Posterior cingulate gyrus (tissue), 11 donors: ENCODE results near the gene FNIP1.
"Not testable (repeated sequence)": the region's sequence is repeated elsewhere in the genome, so short reads cannot be mapped to it uniquely, and the experiment has no call there.

Source experiments
- DNase-seq, 10 donors: peaks; one replicate each; pipeline versions ENCODE4 v3.0.0 to v3.0.0-alpha.2; 2020 to 2021; ENCODE audit warnings: mixed read lengths in 3 of 10
- intact Hi-C: fragments of 100-400 bp; cut with DNase I; formaldehyde crosslinking; loops from one replicate; pipeline ENCODE4 v1.15.1; 2023

The FNIP1 gene

DNA sequence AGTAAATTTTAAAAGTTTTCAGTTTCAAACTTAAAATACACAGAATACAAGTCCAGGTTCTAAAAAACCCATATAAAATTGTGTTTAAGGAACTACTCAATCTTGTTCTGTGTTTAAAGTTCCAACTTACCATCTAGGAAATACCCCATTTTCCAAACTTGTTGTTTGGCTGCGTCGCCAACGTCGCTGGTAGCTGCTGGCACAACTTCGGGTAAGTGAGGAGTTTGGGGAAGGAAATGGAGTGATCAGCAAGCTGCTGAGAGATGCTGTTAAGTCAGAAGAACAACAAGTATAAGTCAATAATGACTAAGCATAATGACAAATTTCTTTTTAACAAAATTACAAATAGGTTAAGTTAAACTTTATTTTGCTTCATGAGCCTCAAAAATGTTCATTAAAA lies 90.5 kb downstream of the FNIP1 start:
- DNase-seq, result peak in 1 of 10 donors; percentile 50

DNA sequence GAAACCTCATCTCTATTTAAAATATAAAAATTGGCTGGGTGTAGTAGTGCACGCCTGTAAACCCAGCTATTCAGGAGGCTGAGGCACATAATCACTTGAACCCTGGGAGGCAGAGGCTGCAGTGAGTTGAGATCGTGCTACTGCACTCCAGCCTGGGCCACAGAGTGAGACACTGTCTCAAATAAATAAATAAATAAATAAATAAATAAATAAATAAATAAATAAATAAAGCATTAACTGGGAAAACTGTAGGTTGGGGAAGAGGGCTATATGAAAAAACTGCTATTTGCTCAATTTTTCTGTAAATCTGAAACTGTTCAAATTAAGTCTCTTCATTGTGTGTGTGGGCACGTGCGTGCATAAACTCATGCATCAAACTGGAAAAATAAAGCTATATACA lies 101.9 kb downstream of the FNIP1 start:
- intact Hi-C loops, result no loop called here
- no peak for DNase-seq

More for the DNA sequence above, 90.5 kb downstream of the FNIP1 start:
- intact Hi-C loops, result loop anchor here (10.0 kb wide), 1 partner anchor 71 kb away; the partner anchor contains the start of gene RAPGEF6

DNA sequence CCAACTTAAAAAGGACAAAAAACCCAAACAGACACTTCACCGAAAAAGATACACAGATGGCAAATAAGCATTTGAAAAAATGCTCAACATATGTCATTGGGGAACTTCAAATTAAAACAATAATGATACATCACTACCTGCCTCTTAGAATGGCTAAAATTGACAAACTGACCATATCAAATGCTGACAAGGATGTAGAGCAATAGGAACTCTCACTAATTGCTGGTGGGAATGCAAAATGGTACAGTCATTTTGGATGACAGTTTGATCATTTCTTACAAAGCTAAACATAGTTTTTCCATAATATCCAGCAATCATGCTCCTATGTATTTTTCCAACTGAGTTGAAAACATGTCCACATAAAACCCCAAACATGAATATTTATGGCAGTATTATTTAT lies 102.9 kb downstream of the FNIP1 start:
- DNase-seq, result no peak
- intact Hi-C loops, result no loop called here

- intact Hi-C loops, result no loop called here
- no peak for DNase-seq
These were observed 111.2 kb downstream of the FNIP1 start for GRCh38 chr5:131685516-131686171.

DNA sequence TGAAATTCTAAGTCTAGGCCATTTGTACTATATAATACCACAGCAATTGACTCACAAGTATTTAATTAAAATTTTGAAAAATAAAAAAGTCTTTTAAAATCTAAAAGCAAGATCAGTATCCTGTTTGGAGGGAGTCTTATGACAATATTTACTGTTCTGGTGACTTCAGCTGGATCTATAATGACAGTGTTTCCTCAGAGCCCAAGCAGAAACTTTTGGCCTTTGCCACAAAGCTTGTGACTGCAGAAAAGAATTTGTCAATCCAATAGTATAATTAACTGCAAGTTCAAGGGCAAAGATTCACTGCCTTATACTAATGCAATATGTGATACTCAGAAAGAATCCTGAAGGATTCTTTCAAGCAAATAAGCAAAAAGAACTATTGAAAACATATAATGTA lies 112.2 kb downstream of the FNIP1 start:
- DNase-seq, result no peak
- intact Hi-C loops, result no loop called here

DNA sequence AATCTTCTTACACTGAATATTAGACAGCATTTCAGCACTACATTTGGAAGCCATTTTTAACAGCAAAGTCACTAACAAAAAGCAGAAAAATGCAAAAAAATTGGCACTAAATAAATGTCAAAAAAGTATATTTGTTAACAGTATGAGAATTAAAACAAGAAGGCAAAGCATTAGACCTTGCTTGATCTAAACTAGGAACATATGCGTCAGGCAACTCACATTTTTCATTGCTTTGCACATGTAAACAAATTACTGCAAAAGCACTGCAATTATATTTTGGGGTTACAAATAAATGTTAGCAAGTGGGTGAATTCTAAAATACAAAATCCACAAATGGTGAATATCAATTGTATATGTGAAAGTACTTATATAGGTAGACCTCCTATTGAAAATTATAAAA lies 112.8 kb downstream of the FNIP1 start:
- DNase-seq, result no peak
- intact Hi-C loops, result no loop called here

GRCh38 chr5:131682826-131683225 lies 114.0 kb downstream of the FNIP1 start:
- DNase-seq, result no peak
- intact Hi-C loops, result no loop called here

DNA sequence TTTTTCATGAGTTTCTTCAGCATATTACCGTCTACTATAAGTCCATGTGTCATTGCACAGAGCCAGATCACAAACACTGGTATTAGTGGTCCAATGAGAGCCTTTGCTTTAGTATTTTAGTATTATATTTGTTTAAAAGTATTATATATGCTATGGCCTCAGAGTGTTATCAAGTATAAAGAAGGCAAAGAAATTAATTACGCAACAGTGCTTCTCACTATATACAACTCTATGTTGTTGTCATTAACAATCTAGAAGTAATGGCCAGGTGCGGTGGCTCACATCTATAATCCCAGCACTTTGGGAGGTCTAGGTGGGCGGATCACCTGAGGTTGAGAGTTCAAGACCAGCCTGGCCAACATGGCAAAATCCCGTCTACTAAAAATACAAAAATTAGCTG lies 114.6 kb downstream of the FNIP1 start:
- intact Hi-C loops, result no loop called here
- no peak for DNase-seq

DNA sequence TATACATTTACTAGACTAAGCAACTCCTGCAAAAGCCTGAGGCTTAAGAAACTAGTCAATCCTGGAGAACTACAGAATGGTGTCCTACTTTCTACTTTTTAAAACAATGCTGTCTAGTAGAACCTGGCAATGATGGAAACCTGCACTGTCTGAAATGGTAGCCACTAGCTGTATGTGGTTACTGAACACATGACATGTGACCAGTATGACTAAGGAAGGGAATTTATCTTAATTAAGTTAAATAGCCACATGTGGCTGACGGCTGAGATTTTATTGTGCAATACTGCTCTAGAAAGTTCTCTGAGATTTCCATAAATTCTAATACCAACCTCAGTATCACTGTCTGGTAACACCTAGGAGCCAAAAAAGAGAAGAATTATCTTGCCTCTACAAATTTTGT lies 116.9 kb downstream of the FNIP1 start:
- no peak for DNase-seq
- intact Hi-C loops, result no loop called here

DNA sequence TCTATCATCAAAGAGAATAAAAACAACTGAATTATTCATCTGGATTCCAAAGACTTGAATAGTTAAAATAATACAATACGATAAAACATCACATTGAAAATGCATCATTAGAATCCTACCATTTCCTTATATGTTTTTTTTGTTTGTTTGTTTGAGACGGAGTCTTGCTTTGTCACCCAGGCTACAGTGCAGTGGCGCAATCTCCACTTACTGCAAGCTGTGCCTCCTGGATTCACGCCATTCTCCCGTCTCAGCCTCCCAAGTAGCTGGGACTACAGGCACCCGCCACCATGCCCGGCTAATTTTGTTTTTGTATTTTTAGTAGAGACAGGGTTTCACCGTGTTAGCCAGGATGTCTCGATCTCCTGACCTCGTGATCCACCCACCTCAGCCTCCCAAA lies 118.5 kb downstream of the FNIP1 start:
- intact Hi-C loops, DNase-seq: not testable (repeated sequence)

- DNase-seq, result no peak
- intact Hi-C loops, result no loop called here
These were observed 119.7 kb downstream of the FNIP1 start for GRCh38 chr5:131677115-131677514.

DNA sequence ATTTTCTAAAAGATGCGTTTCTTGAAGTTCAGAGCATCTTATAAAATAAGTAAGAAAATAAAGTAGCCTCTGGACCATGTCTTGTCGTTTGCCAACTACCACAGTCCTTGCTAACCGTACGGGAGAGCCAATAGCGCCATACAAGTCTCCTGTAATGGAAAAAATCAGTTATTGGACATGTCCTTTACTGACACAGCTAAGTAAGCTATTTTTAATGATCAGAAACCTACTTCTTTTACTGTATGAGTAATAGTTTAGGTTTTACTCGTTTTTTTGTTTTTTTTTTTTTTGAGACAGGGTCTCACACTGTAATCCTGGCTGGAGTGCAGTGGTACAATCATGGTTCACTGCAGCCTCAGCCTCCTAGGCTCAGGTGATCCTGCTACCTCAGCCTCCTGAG lies 124.0 kb downstream of the FNIP1 start:
- intact Hi-C loops, result no loop called here
- DNase-seq, result no peak

DNA sequence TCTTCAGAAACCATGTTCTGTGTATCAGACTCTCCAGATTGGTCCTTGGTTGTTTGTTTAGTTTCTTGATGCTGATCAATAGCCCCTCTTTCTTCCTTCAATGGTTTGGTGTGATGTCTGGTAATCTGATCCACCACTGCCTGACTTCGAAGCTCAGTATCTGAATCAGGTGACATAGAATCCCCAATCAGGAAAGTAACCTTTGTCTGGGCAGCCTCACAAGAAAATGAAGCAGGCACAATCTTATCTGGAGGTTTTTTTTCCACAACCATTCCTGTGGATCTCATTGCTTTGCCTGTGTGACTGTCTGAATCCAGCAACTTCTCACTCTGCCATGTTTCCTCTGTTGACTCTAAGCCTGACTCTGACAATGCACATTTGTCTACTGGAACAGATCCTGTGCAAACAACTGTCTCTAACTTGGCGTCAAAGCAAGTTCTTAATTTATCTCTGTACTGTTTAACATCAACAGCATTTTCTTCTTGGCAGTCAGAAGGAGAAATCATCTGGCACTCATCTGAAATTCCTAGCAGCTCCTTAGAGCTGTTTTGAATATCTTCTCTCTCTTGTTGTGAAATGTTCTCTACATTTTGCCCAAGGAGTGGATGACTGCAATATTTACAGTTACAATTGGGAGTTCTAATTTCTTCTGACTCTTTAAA lies 124.7 kb downstream of the FNIP1 start:
- DNase-seq, result peak in 2 of 10 donors; percentile 8 to 23
- intact Hi-C loops, result no loop called here

- intact Hi-C loops, result no loop called here
These were observed 125.4 kb downstream of the FNIP1 start for GRCh38 chr5:131671409-131671808.

GRCh38 chr5:131664929-131665328 lies 131.9 kb downstream of the FNIP1 start:
- intact Hi-C loops, result no loop called here
- no peak for DNase-seq

More at GRCh38 chr5:131671409-131671808, 125.4 kb downstream of the FNIP1 start:
- no peak for DNase-seq

GRCh38 chr5:131661933-131662332 lies 134.9 kb downstream of the FNIP1 start:
- intact Hi-C loops, result no loop called here
- no peak for DNase-seq

DNA sequence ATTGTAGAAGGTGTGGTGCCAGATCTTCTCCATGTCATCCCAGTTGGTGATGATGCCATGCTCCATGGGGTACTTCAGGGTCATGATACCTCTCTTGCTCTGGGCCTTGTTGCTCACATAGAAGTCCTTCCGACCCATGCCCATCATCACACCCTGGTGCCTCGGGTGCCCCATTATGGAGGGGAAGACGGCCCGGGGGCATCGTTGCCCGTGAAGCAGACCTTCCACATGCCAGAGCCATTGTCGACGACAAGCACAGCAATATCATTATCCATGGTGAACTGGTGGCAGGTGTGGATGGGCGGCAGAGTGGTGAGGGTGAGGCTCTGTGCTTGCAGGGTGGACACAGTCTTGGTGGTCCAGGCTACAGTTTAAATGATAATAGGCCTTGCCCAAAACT lies 137.0 kb downstream of the FNIP1 start:
- intact Hi-C loops, result no loop called here
- DNase-seq, result peak in 1 of 10 donors; percentile 45

- intact Hi-C loops, result no loop called here
- no peak for DNase-seq
These were observed 137.5 kb downstream of the FNIP1 start for GRCh38 chr5:131659290-131659689.

DNA sequence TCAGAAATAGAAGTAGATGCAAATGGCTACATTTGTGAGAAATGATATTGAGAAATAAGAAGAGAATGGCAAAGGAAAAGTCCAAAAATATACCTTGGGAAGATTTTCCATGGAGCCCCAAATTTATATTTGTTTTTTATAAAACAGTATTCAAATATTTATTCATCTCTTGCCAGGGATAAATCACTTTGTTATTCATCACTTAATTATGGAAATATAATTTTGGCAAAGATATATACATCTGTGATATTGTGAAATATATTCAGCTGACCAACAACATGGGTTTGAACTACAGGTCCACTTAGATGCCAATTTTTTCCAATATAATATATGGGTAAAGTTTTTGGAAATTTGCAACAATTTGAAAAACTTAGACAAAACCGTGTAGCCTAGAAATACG lies 142.0 kb downstream of the FNIP1 start:
- no peak for DNase-seq
- intact Hi-C loops, result no loop called here

GRCh38 chr5:131654309-131654708 lies 142.5 kb downstream of the FNIP1 start:
- DNase-seq, result no peak
- intact Hi-C loops, result no loop called here

DNA sequence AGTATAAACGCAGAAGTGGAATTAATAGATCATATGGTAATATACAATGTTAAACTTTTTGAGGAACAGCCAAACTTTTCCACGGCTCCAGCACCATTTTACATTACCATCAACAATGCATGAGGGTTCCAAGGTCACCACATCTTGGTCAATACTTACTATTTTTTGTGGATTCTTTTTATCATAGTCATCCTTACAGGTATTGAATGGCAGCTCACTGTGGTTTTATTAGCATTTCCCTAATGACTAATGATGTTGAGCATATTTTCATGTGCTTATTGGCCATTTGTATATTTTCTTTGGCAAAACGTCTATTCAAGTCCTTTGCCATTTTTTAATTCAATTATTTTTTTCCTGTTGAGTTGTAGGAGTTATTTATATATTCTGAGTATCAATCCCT lies 147.7 kb downstream of the FNIP1 start:
- intact Hi-C loops, result no loop called here
- no peak for DNase-seq

- DNase-seq, result no peak
- intact Hi-C loops, result no loop called here
These were observed 149.6 kb downstream of the FNIP1 start for GRCh38 chr5:131647048-131647769.
